Measurements from ENCODE around the gene C19orf53. TPM values are rescaled to one million over a fixed set of nuclear protein-coding genes. Genes with fewer than 3 reads are reported as not detected.

Gene C19orf53
- total and polyA plus RNA-seq, 10 of the 15 experiments (the other 5 are each of a cell fraction or from before 2014, with no cell fraction given) = 109 to 449 (median 218) TPM

- intact Hi-C loops (cut with micrococcal nuclease; ENCODE audit: unreplicated experiment) = no loop called here
- SMC1A ChIA-PET (ENCODE audit: uncharacterized antibody, unreplicated experiment) = interaction anchor here (0.6 to 5.1 kb wide), 9 partner anchors 9 to 502 kb away, joined by 3 to 65 read pairs (median 3); partner anchors contain the start of genes C19orf53 and ZSWIM4
- POLR2A ChIA-PET = interaction anchor here (1.0 to 4.4 kb wide), 7 partner anchors 10 to 79 kb away, joined by 3 to 28 read pairs (median 7); partner anchors contain the start of genes C19orf53 and ZSWIM4
- Histone ChIP-seq H3K27ac (ENCODE audit: control insufficient read depth, insufficient read depth) (no peak overlapping the region), H3K9ac (ENCODE audit: control insufficient read depth, insufficient read depth, low read length) (no peak overlapping the region), H3K4me1 (ENCODE audit: control insufficient read depth, insufficient read depth, low read length) (peaks cover 24% of the 10 kb centered on the region), H3K4me2 (ENCODE audit: control insufficient read depth, insufficient read depth) (no peak overlapping the region), H3K36me3 (ENCODE audit: control insufficient read depth in 2 of 2, insufficient read depth in 2 of 2, low read length in 1 of 2) (peaks cover 2 to 8% of the 10 kb centered on the region in 2 experiments; a peak in 3 of 4 replicates), H3K9me3 (replicated peaks; ENCODE audit: control insufficient read depth, insufficient read depth, low read length) (no peaks in the 10 kb centered on the region), H2AFZ (ENCODE audit: control insufficient read depth, low read depth, low read length) (no peak overlapping the region), H3K27me3 (replicated peaks in 1 of 2; ENCODE audit: control insufficient read depth in 2 of 2, insufficient read depth in 2 of 2, low read length in 1 of 2) (no peaks in the 10 kb centered on the region), H4K20me1 (ENCODE audit: control insufficient read depth, insufficient read depth) (no peaks in the 10 kb centered on the region), H3K79me2 (ENCODE audit: control insufficient read depth, insufficient read depth, low read length) (no peaks in the 10 kb centered on the region), H3K4me3 (no peak overlapping the region)
- 60% methylated on average over 18 of the region's 18 CpGs for WGBS (ENCODE audit: insufficient coverage, insufficient replicate concordance, low lambda C conversion rate, missing lambda C conversion rate)
- RAD21 ChIA-PET (ENCODE audit: unreplicated experiment) = interaction anchor here (0.8 to 3.1 kb wide), 10 partner anchors 10 to 82 kb away, joined by 3 to 65 read pairs (median 4); partner anchors contain the start of genes C19orf53 and ZSWIM4
- ATAC-seq = peak; percentile 27
- BruUV-seq (replicated peaks) = no TSS peak
- CTCF ChIA-PET = interaction anchor here (0.6 to 6.2 kb wide), 18 partner anchors 9 to 773 kb away, joined by 3 to 136 read pairs (median 4); partner anchors contain the start of genes C19orf53 and ZSWIM4
- no peak for DNase-seq (ENCODE audit: low read depth, low spot score)
- FAIRE-seq = no peak
- in situ Hi-C loops (cut with MboI) = loop anchor here (5.0 kb wide), 1 partner anchor 78 kb away; no protein-coding TSS in a partner anchor
- 0 out of 2 replicates have a peak, but pooled peaks have one; percentile 53 for TF ChIP-seq DPF2 (IDR thresholded peaks at IDR 0.05)
- TF ChIP-seq SKIL (IDR thresholded peaks at IDR 0.05; ENCODE audit: low read depth, poor library complexity, severe bottlenecking) = peak; percentile 80
- no peak for TF ChIP-seq TCF3 (IDR thresholded peaks at IDR 0.05; ENCODE audit: borderline replicate concordance, insufficient read depth, low read depth, low read length)
- TF ChIP-seq RUNX3 (IDR thresholded peaks at IDR 0.05; ENCODE audit: low read length) = 0 out of 2 replicates have a peak, but pooled peaks have one; percentile 8
- TF ChIP-seq NBN (IDR thresholded peaks at IDR 0.05) = 0 out of 2 replicates have a peak, but pooled peaks have one; percentile 22
- TF ChIP-seq POU2F2 (IDR thresholded peaks at IDR 0.05; ENCODE audit: borderline replicate concordance, low read depth, low read length) = peak; percentile 24; the same call in 1 of the 3 replicates
- no peak for TF ChIP-seq HDAC2 (IDR thresholded peaks at IDR 0.05)
- no peak for TF ChIP-seq MEF2A (IDR thresholded peaks at IDR 0.05; ENCODE audit: insufficient read depth, low read depth, low read length)
- peak; percentile 55; the same call in 1 of the 2 replicates for TF ChIP-seq MTA2 (IDR thresholded peaks at IDR 0.05; ENCODE audit: low read depth)
- TF ChIP-seq IKZF1 (conservative IDR thresholded peaks at IDR 0.05) = peak; percentile 80
- TF ChIP-seq RELB (IDR thresholded peaks at IDR 0.05; ENCODE audit: low read depth) = peak; percentile 65
- peak; percentile 83 for TF ChIP-seq NR2F1 (conservative IDR thresholded peaks at IDR 0.05)
- TF ChIP-seq ZNF217 (IDR thresholded peaks at IDR 0.05) = peak; percentile 82; the same call in 1 of the 2 replicates
- TF ChIP-seq BHLHE40 (IDR thresholded peaks at IDR 0.05; ENCODE audit: borderline replicate concordance in 1 of 2, low read depth in 2 of 2, low read length in 1 of 2) = 0 out of 4 replicates have a peak, but pooled peaks of 1 of the 2 experiments have one; percentile 18
- peak; percentile 80; the same call in 1 of the 2 replicates for TF ChIP-seq SMARCA5 (IDR thresholded peaks at IDR 0.05)
- peak; percentile 69 to 78 for TF ChIP-seq IKZF2 (IDR thresholded peaks at IDR 0.05)
- peak; percentile 34; the same call in 1 of the 2 replicates for TF ChIP-seq GATAD2B (conservative IDR thresholded peaks at IDR 0.05; ENCODE audit: low read depth)
These were observed 9.6 kb downstream of the C19orf53 start for GRCh38 chr19:13783565-13784500.

Data from GM12878 (cell line).